ENCODE data around the gene DOCK11. TPM values are rescaled to one million over a fixed set of nuclear protein-coding genes. Genes with fewer than 3 reads are reported as not detected.

Gene DOCK11
- total RNA-seq, 2 donors from 2014 or later, result 4.9 to 15.8 TPM

DNA sequence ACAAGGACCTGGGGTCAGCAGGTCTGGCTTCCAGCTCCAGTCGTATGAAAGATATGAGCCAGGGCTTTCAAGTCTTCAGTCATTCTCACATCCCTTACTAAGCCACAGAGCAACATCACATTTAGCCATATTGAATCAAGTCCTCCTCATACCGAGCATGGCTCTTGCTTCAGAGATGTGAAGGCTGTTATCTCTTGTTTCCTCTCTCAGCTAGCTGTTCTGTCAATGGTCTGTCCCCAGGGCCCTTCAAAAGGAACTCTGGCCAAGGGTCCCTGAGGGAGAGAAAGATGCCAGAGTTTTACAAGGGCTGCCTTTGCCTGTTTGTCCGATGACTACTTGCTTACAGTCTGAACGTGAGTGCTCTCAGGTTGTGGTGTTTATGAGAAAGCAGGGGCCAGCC lies 30.5 kb downstream of the DOCK11 start:
- DNase-seq, result no peak
- TF ChIP-seq POLR2A (IDR thresholded peaks at IDR 0.05), result no peak
- TF ChIP-seq, protein P1, sequence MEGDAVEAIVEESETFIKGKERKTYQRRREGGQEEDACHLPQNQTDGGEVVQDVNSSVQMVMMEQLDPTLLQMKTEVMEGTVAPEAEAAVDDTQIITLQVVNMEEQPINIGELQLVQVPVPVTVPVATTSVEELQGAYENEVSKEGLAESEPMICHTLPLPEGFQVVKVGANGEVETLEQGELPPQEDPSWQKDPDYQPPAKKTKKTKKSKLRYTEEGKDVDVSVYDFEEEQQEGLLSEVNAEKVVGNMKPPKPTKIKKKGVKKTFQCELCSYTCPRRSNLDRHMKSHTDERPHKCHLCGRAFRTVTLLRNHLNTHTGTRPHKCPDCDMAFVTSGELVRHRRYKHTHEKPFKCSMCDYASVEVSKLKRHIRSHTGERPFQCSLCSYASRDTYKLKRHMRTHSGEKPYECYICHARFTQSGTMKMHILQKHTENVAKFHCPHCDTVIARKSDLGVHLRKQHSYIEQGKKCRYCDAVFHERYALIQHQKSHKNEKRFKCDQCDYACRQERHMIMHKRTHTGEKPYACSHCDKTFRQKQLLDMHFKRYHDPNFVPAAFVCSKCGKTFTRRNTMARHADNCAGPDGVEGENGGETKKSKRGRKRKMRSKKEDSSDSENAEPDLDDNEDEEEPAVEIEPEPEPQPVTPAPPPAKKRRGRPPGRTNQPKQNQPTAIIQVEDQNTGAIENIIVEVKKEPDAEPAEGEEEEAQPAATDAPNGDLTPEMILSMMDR (IDR thresholded peaks at IDR 0.05), result no peak
- Histone ChIP-seq H3K27me3 (no peaks in the 10 kb centered on the region), H3K4me1 (no peaks in the 10 kb centered on the region), H3K4me3 (no peak overlapping the region), H3K36me3 (replicated peaks in 1 of 2; ENCODE audit: insufficient read depth in 1 of 2, low read depth in 2 of 2) (no peaks in the 10 kb centered on the region), H3K9me3 (no peaks in the 10 kb centered on the region), H3K27ac (no peak overlapping the region)
- 58 to 67% methylated on average over 1 to 3 of the region's 4 CpGs for WGBS, 2 donors
- intact Hi-C loops (cut with DNase I), result no loop called here
- no peak for ATAC-seq

DNA sequence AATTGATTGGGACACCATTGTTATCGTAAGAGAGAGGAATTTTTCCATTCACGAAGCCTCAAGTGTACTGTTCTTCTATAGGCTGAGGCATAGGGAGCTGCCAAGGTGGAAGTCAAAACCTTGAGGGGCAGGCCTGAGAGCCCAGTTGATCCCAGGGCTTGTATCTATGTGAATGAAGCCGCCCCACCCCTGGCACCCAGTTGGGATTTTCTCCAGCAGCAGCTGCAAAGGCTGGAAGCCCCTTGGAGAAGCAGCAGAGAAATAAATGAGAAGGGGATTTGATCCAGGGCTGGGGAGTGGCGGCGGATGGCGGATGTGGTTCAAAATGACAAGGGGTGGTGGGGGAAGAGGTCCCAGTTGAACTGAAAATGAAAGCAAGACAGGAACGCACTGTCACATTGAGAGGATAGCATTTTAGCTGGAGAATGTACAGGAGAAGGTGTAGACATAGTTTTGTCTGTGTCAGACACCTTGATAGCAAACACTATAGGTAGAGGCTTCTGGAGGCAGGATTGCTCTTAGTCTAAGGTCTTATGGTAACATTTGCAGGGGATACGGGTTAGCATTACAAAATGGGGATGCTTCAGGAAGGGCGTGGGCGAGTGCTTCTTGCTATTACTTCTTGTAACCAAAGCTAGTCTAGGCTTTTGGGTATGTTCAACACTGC lies 32.6 kb downstream of the DOCK11 start:
- Histone ChIP-seq H3K9me3 (no peaks in the 10 kb centered on the region), H3K4me1 (no peaks in the 10 kb centered on the region), H3K4me3 (no peak overlapping the region), H3K27me3 (no peaks in the 10 kb centered on the region), H3K36me3 (replicated peaks in 1 of 2; ENCODE audit: insufficient read depth in 1 of 2, low read depth in 2 of 2) (no peaks in the 10 kb centered on the region), H3K27ac (peak overlapping the region in 1 of 4 donors; percentile 21)
- intact Hi-C loops (cut with DNase I), result no loop called here
- TF ChIP-seq, protein P1 (IDR thresholded peaks at IDR 0.05), result no peak
- TF ChIP-seq POLR2A (IDR thresholded peaks at IDR 0.05), result no peak
- 64 to 92% methylated on average over 10 of the region's 10 CpGs for WGBS, 2 donors
- no peak for ATAC-seq
- DNase-seq, result no peak

DNA sequence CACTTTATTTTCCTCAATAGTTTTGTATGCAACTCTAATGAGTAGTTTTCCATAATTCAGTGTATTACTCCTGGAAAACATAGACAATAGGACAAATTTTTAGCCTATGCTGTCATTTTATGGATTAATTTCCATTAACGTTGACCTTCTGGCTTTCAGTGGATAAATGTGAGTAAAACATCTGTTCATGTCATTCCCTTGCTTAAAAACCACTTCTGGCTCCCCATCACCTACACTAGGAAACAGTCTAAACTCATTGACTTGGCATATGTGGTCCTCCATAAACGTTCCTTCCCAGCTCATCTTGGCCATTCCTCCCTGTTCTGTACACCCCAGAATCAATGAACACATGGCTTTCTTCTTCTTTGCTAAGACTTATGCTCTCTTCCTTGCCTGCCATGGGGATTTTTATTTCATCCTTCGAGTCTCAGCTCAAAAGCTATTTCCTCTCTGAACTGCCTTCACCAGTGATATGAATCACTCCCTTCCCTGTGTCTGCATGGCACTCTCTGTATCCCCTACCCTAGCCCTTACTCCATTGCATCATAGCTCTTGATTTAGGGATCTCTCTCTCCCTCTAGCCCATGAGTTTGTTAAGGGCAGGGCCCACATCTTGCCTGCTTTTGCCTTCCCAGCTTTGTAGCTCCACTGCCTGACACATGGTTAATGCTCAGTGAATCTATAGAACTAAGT lies 34.8 kb downstream of the DOCK11 start:
- H3K4me1 ChIP-seq, result no peaks in the 10 kb centered on the region
- H3K9me3 ChIP-seq, result no peaks in the 10 kb centered on the region
- H3K4me3 ChIP-seq, result no peak overlapping the region
- no peaks in the 10 kb centered on the region for H3K27me3 ChIP-seq
- intact Hi-C loops (cut with DNase I), result no loop called here
- H3K36me3 ChIP-seq (replicated peaks in 1 of 2; ENCODE audit: insufficient read depth in 1 of 2, low read depth in 2 of 2), result no peaks in the 10 kb centered on the region
- no peak for DNase-seq
- no peak overlapping the region for H3K27ac ChIP-seq
- 33 to 35% methylated on average over 3 of the region's 3 CpGs for WGBS, 2 donors
- TF ChIP-seq, protein P1 (IDR thresholded peaks at IDR 0.05), result no peak
- no peak for TF ChIP-seq POLR2A (IDR thresholded peaks at IDR 0.05)
- no peak for ATAC-seq

DNA sequence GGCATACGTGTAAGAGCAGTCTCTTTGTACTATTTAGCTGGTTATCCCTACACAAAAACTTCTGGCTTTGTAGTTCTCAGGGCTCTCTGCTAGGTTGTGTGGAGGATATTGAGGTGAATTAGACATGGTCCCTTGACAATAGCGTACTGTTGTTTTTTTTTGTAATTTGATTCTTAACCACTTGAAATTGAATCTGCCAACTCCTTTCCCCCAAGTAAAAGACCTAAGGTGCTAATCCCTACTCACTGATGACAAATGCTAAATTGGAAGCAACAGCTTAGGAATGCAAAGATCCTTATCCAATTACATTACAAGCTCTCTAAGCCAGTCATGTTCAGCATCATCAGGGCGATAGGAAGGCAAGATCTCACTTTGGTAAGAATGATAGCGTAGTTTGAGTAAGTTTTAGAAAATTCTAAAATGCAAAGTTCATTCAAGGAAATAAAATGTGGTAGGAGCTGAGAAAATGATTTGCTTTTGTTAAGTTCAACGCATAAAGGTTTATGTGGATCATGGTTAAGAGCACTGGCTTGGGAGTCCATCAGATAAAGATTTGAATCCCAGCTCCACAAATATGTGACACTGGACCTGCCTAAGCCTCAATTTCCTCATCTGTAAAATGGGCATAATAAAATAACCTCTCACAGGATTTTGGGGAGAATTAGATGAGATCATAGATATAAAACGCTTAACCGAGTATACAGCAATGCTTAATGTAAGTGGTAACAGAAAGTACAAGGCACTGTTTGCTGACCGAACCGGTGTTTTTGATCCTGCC lies 39.3 kb downstream of the DOCK11 start:
- Histone ChIP-seq H3K4me3 (no peak overlapping the region), H3K27me3 (no peaks in the 10 kb centered on the region), H3K9me3 (no peaks in the 10 kb centered on the region), H3K36me3 (replicated peaks in 1 of 2; ENCODE audit: insufficient read depth in 1 of 2, low read depth in 2 of 2) (no peaks in the 10 kb centered on the region), H3K4me1 (no peaks in the 10 kb centered on the region), H3K27ac (no peak overlapping the region)
- intact Hi-C loops (cut with DNase I), result no loop called here
- no peak for ATAC-seq
- 72 to 92% methylated on average over 9 of the region's 9 CpGs for WGBS, 2 donors
- DNase-seq, result no peak
- TF ChIP-seq, protein P1 (IDR thresholded peaks at IDR 0.05), result no peak
- no peak for TF ChIP-seq POLR2A (IDR thresholded peaks at IDR 0.05)

Measured in body of pancreas (tissue), 4 donors.